K562 (cell line): ENCODE measurements around the gene LRGUK. TPM values are rescaled to one million over a fixed set of nuclear protein-coding genes. Genes with fewer than 3 reads are reported as not detected.

ENCODE experiments used
- ATAC-seq: fragments of 200-7000 bp; cut with Tn5 transposase; 3 replicates; pipeline ENCODE4 v1.9.1; 2020; ENCODE audit warnings: moderate library complexity
- BruUV-seq: library from RNA; stranded (reverse); fragments of 400-500 nt; replicated peaks from 2 replicates; lab custom pipeline; 2021; lab: Mats Ljungman, UMichigan
- CTCF ChIA-PET: fragments of 300-600 bp; formaldehyde crosslinking; extraction: SDS; loops from one replicate; lab custom pipeline; 2021; ENCODE audit warnings: low intra/inter-chr PET ratio; lab: Yijun Ruan, JAX
- POLR2A ChIA-PET: fragments of 300-600, 350-650 bp; sonication (Branson Sonifier 250); formaldehyde crosslinking; extraction: SDS; loops from one replicate; lab custom pipeline; 2021; ENCODE audit warnings: antibody characterized with exemption, inconsistent platforms; lab: Yijun Ruan, JAX
- DNase-seq, 4 experiments: peaks; one replicate each; pipeline versions ENCODE4 v3.0.0 to v3.0.0-alpha.2; 2011 to 2018; ENCODE audit warnings: low spot score in 3 of 4, mixed read lengths in 3 of 4; ENCODE audit errors: extremely low read depth in 1 of 4
- FAIRE-seq: peaks from 2 replicates; lab custom pipeline; 2011; peaks lifted over from hg19 to GRCh38; lab: Jason Lieb, UNC
- H2AFZ ChIP-seq: 2 replicates; pipeline ENCODE4 v1.6.0; 2011; ENCODE audit warnings: low read depth, low read length, control low read depth, inconsistent platforms
- H3K27ac ChIP-seq: fragments of 200-600 bp; 3 replicates; pipeline ENCODE4 v1.8.0; 2011; ENCODE audit warnings: low read depth, mild to moderate bottlenecking, control low read depth, inconsistent platforms, low read length, moderate library complexity, mixed read lengths; ENCODE audit errors: extremely low read depth
- H3K27me3 ChIP-seq, 2 experiments: fragments of 300-600 bp in 1 of 2; 2 replicates in 1 of 2; 3 replicates in 1 of 2; pipeline versions ENCODE4 v1.6.0 to v1.8.0; 2011; ENCODE audit warnings: inconsistent platforms in 2 of 2, low read length in 2 of 2, mild to moderate bottlenecking in 1 of 2, mixed read lengths in 1 of 2, moderate library complexity in 1 of 2; ENCODE audit not compliant: control insufficient read depth in 2 of 2, insufficient read depth in 2 of 2
- H3K36me3 ChIP-seq: fragments of 300-600 bp; 3 replicates; pipeline ENCODE4 v1.8.0; 2011; ENCODE audit warnings: mild to moderate bottlenecking, low read length, inconsistent platforms; ENCODE audit not compliant: control insufficient read depth, insufficient read depth
- H3K4me1 ChIP-seq, 2 experiments: fragments of 200-600 bp in 1 of 2; replicated peaks in 1 of 2; 2 replicates in 1 of 2; 3 replicates in 1 of 2; pipeline versions ENCODE4 v1.5.1 to v1.8.0; 2011; ENCODE audit warnings: inconsistent platforms in 2 of 2, low read length in 2 of 2, mild to moderate bottlenecking in 1 of 2, mixed read lengths in 1 of 2, moderate library complexity in 1 of 2; ENCODE audit not compliant: control insufficient read depth in 2 of 2, insufficient read depth in 2 of 2
- H3K4me2 ChIP-seq: 2 replicates; pipeline ENCODE4 v1.6.1; 2011; ENCODE audit warnings: low read length, control low read depth, inconsistent platforms, mixed read lengths; ENCODE audit not compliant: insufficient read depth
- H3K4me3 ChIP-seq: fragments of 200-600 bp; sonication (generic), shearing (Covaris generic); 2 replicates; pipeline ENCODE4 v1.5.1; 2016; ENCODE audit warnings: control low read depth, inconsistent platforms
- H3K79me2 ChIP-seq: fragments of 200-600 bp; 3 replicates; pipeline ENCODE4 v1.8.0; 2011; ENCODE audit warnings: low read length, inconsistent platforms; ENCODE audit not compliant: control insufficient read depth, insufficient read depth
- H3K9ac ChIP-seq, 2 experiments: 2 replicates each; pipeline versions ENCODE4 v1.6.0 to v1.6.1; 2011; ENCODE audit warnings: low read depth in 2 of 2, low read length in 2 of 2, control low read depth in 1 of 2, inconsistent platforms in 1 of 2, mild to moderate bottlenecking in 1 of 2, mixed read lengths in 1 of 2; ENCODE audit not compliant: insufficient read depth in 1 of 2
- H3K9me1 ChIP-seq: one replicate; pipeline ENCODE4 v1.6.0; 2011; ENCODE audit warnings: inconsistent platforms, mild to moderate bottlenecking, low read length, moderate library complexity; ENCODE audit not compliant: control insufficient read depth, insufficient read depth
- H3K9me3 ChIP-seq: replicated peaks from 2 replicates; pipeline ENCODE4 v1.5.1; 2011; ENCODE audit warnings: low read depth, low read length, inconsistent platforms; ENCODE audit not compliant: control insufficient read depth, insufficient read depth
- H4K20me1 ChIP-seq: replicated peaks from 2 replicates; pipeline ENCODE4 v1.6.1; 2011; ENCODE audit warnings: low read length, inconsistent platforms, mixed read lengths; ENCODE audit not compliant: control insufficient read depth, insufficient read depth
- ATF1 ChIP-seq, 2 experiments: fragments of 450-650 bp in 1 of 2; IDR thresholded peaks; 2 replicates each; pipeline ENCODE4 v1.6.1; 2016; ENCODE audit warnings: missing compliant biosample characterization in 1 of 2, missing genetic modification characterization in 1 of 2
- BACH1 ChIP-seq: fragments of 200-800 bp; sonication (Bioruptor generic); IDR thresholded peaks from 2 replicates; pipeline ENCODE4 v1.6.1; 2016; ENCODE audit warnings: missing genetic modification characterization, missing compliant biosample characterization
- CHD2 ChIP-seq: IDR thresholded peaks from 2 replicates; pipeline ENCODE4 v1.6.1; 2011; ENCODE audit warnings: low read depth, low read length
- FOSL1 ChIP-seq: fragments of 200-800 bp; sonication (Bioruptor generic); conservative IDR thresholded peaks from 2 replicates; pipeline ENCODE4 v1.6.1; 2016; ENCODE audit warnings: missing genetic modification characterization, missing compliant biosample characterization
- GATA2 ChIP-seq: sonication (generic); formaldehyde crosslinking; IDR thresholded peaks from 2 replicates; pipeline ENCODE4 v1.4.0; 2020; ENCODE audit warnings: mild to moderate bottlenecking, missing genetic modification reagents
- MAFK ChIP-seq: IDR thresholded peaks from 2 replicates; pipeline ENCODE4 v1.6.1; 2011; ENCODE audit warnings: low read length, improper control_type of control experiment
- MYC ChIP-seq, 2 experiments: fragments of 250-450 bp in 1 of 2; sonication (Bioruptor Pico) in 1 of 2; IDR thresholded peaks; 2 replicates each; pipeline versions ENCODE4 v1.5.1 to v1.6.1; 2012 to 2021; ENCODE audit warnings: low read depth in 2 of 2, borderline replicate concordance in 1 of 2, improper control_type of control experiment in 1 of 2, low read length in 1 of 2, mild to moderate bottlenecking in 1 of 2, moderate library complexity in 1 of 2
- NBN ChIP-seq: fragments of 450-650 bp; IDR thresholded peaks from 2 replicates; pipeline ENCODE4 v1.6.1; 2016; ENCODE audit warnings: low read depth, mild to moderate bottlenecking
- NFRKB ChIP-seq: fragments of 450-650 bp; IDR thresholded peaks from 2 replicates; pipeline ENCODE4 v1.6.1; 2016; ENCODE audit warnings: low read depth
- NR2C1 ChIP-seq, 2 experiments: fragments of 450-650 bp; IDR thresholded peaks; 2 replicates each; pipeline ENCODE4 v1.6.1; 2017; ENCODE audit warnings: mild to moderate bottlenecking in 2 of 2, antibody characterized with exemption in 1 of 2, inconsistent platforms in 1 of 2, missing compliant biosample characterization in 1 of 2, missing genetic modification characterization in 1 of 2
- RBM22 ChIP-seq: fragments of 200-400 bp; formaldehyde crosslinking; IDR thresholded peaks from 2 replicates; pipeline ENCODE4 v1.6.1; 2018; ENCODE audit warnings: low read length, low read depth; ENCODE audit not compliant: poor library complexity, severe bottlenecking
- THRAP3 ChIP-seq: fragments of 450-650 bp; IDR thresholded peaks from 2 replicates; pipeline ENCODE4 v1.6.1; 2016; ENCODE audit warnings: mild to moderate bottlenecking, inconsistent platforms, borderline replicate concordance
- TOE1 ChIP-seq, 2 experiments: fragments of 450-650 bp in 1 of 2; sonication (generic) in 1 of 2; formaldehyde crosslinking in 1 of 2; IDR thresholded peaks; 2 replicates each; pipeline versions ENCODE4 v1.7.1 to v1.8.0; 2016 to 2022; ENCODE audit warnings: borderline replicate concordance in 2 of 2, mild to moderate bottlenecking in 2 of 2, antibody characterized with exemption in 1 of 2, inconsistent platforms in 1 of 2, low read depth in 1 of 2, missing genetic modification reagents in 1 of 2, moderate library complexity in 1 of 2
- ZBTB5 ChIP-seq: fragments of 450-650 bp; IDR thresholded peaks from 2 replicates; pipeline ENCODE4 v1.6.1; 2017; ENCODE audit warnings: antibody characterized with exemption
- ZBTB7A ChIP-seq: IDR thresholded peaks from 2 replicates; pipeline ENCODE4 v1.6.1; 2011; ENCODE audit warnings: low read depth, mild to moderate bottlenecking, low read length, moderate library complexity, borderline replicate concordance; ENCODE audit not compliant: control insufficient read depth
- ZNF311 ChIP-seq: fragments of 250-450 bp; sonication (Bioruptor Pico); IDR thresholded peaks from 2 replicates; pipeline ENCODE4 v1.4.0; 2020; ENCODE audit warnings: mild to moderate bottlenecking, moderate library complexity
- ZNF449 ChIP-seq: fragments of 250-450 bp; sonication (Bioruptor Pico); IDR thresholded peaks from 2 replicates; pipeline ENCODE4 v1.8.0; 2022; ENCODE audit warnings: moderate library complexity, mild to moderate bottlenecking, inconsistent platforms
- WGBS: fragments of 100-300 bp; shearing (Covaris generic); methylation state at CpG from one replicate; pipeline ENCODE4 v1.1.6; 2016; ENCODE audit warnings: low coverage, mixed read lengths; ENCODE audit not compliant: insufficient coverage; ENCODE audit errors: missing lambda C conversion rate; 5-methylcytosine and 5-hydroxymethylcytosine counted together
- in situ Hi-C: fragments of 300-500 bp; cut with MboI; formaldehyde crosslinking; loops from 4 replicates; pipeline ENCODE4 v1.15.0; 2018; ENCODE audit warnings: inconsistent platforms, mixed read lengths
- intact Hi-C: fragments of 100-400 bp; cut with micrococcal nuclease; formaldehyde crosslinking; loops from 2 replicates; pipeline ENCODE4 v1.14.2; 2022
- polyA plus RNA-seq, 8 experiments: library from polyadenylated mRNA; depleted of rRNA in 4 of 8; stranded (reverse) in 5 of 8; unstranded in 3 of 8; fragments of >200 nt; fragmentation: Nextera tagmentation in 2 of 8; fragmentation: Illumina TruSeq in 1 of 8; extraction: Ambion mirVana in 2 of 8; extraction: Trizol in 1 of 8; gene quantifications; 2 replicates each; pipeline versions ENCODE4 v1.2.1 to v1.2.3, GENCODE V29; 2011 to 2014; ENCODE audit warnings: inconsistent platforms in 1 of 8, missing spikeins in 1 of 8
- total RNA-seq, 7 experiments: library from RNA; depleted of rRNA in 6 of 7; stranded (reverse); fragments of >200 nt in 6 of 7; fragmentation: Illumina TruSeq in 2 of 7; extraction: Trizol in 2 of 7; gene quantifications; 2 replicates each; pipeline versions ENCODE4 v1.2.1 to v1.2.3, GENCODE V29; 2011 to 2021; ENCODE audit warnings: low replicate concordance in 1 of 7

LRGUK gene
- total and polyA plus RNA-seq, 9 of the 15 experiments (the other 6 are each of a cell fraction or from before 2014, with no cell fraction given), result 0.04 to 0.33 (median 0.18) TPM

- Histone ChIP-seq H3K9me1 (no peaks in the 10 kb centered on the region), H3K4me1 (peaks cover 7 to 32% of the 10 kb centered on the region in 2 experiments; a peak in 4 of 5 replicates), H3K27me3 (no peaks in the 10 kb centered on the region), H3K9ac (peak overlapping the region in 1 of 2 experiments; percentile 21; a peak in 2 of 4 replicates), H3K27ac (peak overlapping the region; percentile 70), H3K79me2 (no peaks in the 10 kb centered on the region), H2AFZ (peak overlapping the region; percentile 59), H3K4me2 (peak overlapping the region; percentile 68), H3K4me3 (no peak overlapping the region), H3K9me3 (peaks cover 6% of the 10 kb centered on the region), H4K20me1 (no peaks in the 10 kb centered on the region), H3K36me3 (no peaks in the 10 kb centered on the region)
- ATAC-seq (peak; percentile 95), DNase-seq (peak; percentile 80 to 90 (median 86)), FAIRE-seq (peak; percentile 86)
- intact Hi-C loops, result no loop called here
- ChIA-PET POLR2A (interaction anchor here (0.6 to 1.8 kb wide), 5 partner anchors 9 to 230 kb away, joined by 3 to 4 read pairs (median 3); no protein-coding TSS in a partner anchor), CTCF (no interaction called here)
- 0% methylated on average over 3 of the region's 3 CpGs for WGBS
- in situ Hi-C loops, result no loop called here
- BruUV-seq, result no TSS peak
- no peak for TF ChIP-seq ATF1 (CRISPR knock-in tag; IDR thresholded peaks at IDR 0.05)
- peak; percentile 58 for TF ChIP-seq ATF1 (tag; IDR thresholded peaks at IDR 0.05)
- TF ChIP-seq TOE1 (IDR thresholded peaks at IDR 0.05; ENCODE audit: borderline replicate concordance), result no peak
- TF ChIP-seq TOE1 (CRISPR knock-in tag; IDR thresholded peaks at IDR 0.05; ENCODE audit: borderline replicate concordance, low read depth), result no peak
- TF ChIP-seq ZBTB7A, result no peak
- TF ChIP-seq MYC (IDR thresholded peaks at IDR 0.05; ENCODE audit: low read depth, low read length), result 0 out of 2 replicates have a peak, but pooled peaks have one; percentile 55
- TF ChIP-seq MYC (CRISPR knock-in tag; IDR thresholded peaks at IDR 0.05; ENCODE audit: borderline replicate concordance, low read depth), result no peak
- TF ChIP-seq RBM22, result no peak
- TF ChIP-seq THRAP3, result no peak
- TF ChIP-seq ZBTB5, result no peak
- TF ChIP-seq NFRKB, result peak; percentile 64
- TF ChIP-seq ZNF311 (CRISPR knock-in tag), result no peak
- TF ChIP-seq NR2C1 (IDR thresholded peaks at IDR 0.05), result no peak
- TF ChIP-seq NR2C1 (tag; IDR thresholded peaks at IDR 0.05), result 0 out of 2 replicates have a peak, but pooled peaks have one; percentile 27
- TF ChIP-seq MAFK, result peak; percentile 33; the same call in 1 of the 2 replicates
- no peak for TF ChIP-seq CHD2
- peak; percentile 99 for TF ChIP-seq FOSL1 (tag)
- TF ChIP-seq NBN, result peak; percentile 88
- peak; percentile 28; the same call in 1 of the 2 replicates for TF ChIP-seq GATA2 (CRISPR knock-in tag)
- TF ChIP-seq ZNF449 (CRISPR knock-in tag), result peak; percentile 40; the same call in 1 of the 2 replicates
- TF ChIP-seq BACH1 (tag), result peak; percentile 10; the same call in 1 of the 2 replicates
Observed at GRCh38 chr7:134083766-134084487, 43.2 kb upstream of the LRGUK start.
